ENCODE measurements around the gene CBLN3. TPM values are rescaled to one million over a fixed set of nuclear protein-coding genes. Genes with fewer than 3 reads are reported as not detected.

The CBLN3 gene
- total RNA-seq, 4 donors from 2014 or later, result 1.7 to 3.4 (median 2.3) TPM

- Histone ChIP-seq H3K9me3 (no peaks in the 10 kb centered on the region), H3K36me3 (peaks cover 23 to 33% of the 10 kb centered on the region in 2 donors), H3K4me3 (replicated peaks in 1 of 3) (peak overlapping the region in 1 of 3 donors; percentile 53), H3K4me1 (peaks cover 13 to 25% of the 10 kb centered on the region in 2 donors), H3K27ac (peak overlapping the region; percentile 98 to 100 (median 98)), H3K27me3 (no peaks in the 10 kb centered on the region)
- TF ChIP-seq, protein P1, sequence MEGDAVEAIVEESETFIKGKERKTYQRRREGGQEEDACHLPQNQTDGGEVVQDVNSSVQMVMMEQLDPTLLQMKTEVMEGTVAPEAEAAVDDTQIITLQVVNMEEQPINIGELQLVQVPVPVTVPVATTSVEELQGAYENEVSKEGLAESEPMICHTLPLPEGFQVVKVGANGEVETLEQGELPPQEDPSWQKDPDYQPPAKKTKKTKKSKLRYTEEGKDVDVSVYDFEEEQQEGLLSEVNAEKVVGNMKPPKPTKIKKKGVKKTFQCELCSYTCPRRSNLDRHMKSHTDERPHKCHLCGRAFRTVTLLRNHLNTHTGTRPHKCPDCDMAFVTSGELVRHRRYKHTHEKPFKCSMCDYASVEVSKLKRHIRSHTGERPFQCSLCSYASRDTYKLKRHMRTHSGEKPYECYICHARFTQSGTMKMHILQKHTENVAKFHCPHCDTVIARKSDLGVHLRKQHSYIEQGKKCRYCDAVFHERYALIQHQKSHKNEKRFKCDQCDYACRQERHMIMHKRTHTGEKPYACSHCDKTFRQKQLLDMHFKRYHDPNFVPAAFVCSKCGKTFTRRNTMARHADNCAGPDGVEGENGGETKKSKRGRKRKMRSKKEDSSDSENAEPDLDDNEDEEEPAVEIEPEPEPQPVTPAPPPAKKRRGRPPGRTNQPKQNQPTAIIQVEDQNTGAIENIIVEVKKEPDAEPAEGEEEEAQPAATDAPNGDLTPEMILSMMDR (IDR thresholded peaks at IDR 0.05), result no peak
- TF ChIP-seq POLR2A (IDR thresholded peaks at IDR 0.05), result no peak
- no peak for DNase-seq
- WGBS, 2 donors, result 52 to 53% methylated on average over 5 of the region's 5 CpGs
- intact Hi-C loops (cut with DNase I), result no loop called here
Measured at GRCh38 chr14:24441485-24441884, 12.0 kb upstream of the CBLN3 start.

DNA sequence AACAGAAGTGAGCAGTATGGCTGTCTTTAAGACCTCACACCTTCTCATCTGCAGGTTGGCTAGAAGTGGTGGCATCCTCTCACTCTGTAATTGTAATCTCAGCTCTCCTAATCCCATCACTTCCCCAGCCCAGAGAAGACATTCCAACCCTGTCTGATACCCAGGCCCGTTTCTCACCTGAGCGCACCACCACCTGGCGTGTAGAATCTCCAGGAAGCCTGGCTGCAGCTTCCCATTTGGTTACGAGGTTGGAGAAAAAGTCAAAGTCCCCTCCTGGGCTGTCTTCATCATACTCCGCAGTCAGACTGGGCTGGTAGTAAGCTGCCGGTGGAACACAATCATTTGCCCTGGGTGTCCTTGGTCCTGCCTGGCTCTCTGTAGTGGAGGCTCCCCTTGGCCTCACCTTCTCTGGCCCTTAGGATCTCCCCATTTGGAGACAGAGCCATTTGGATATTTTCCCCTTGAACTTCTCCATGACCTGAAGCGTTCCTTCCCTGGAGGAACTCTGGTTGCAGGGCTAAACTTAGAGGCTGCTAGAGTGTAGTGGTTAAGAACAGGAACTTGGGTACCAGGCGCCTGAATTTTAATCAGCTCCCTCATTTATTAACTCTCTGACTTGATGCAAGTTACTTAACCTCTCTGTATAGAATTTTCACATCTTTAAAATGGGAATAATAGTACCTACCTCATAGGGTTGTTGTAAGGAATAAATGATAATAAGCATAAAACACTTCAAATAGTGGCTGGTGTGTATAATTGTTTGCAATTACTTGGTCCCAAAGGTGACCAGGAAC, 11.3 kb upstream of the CBLN3 start:
- intact Hi-C loops (cut with DNase I), result no loop called here
- H3K9me3 ChIP-seq, result no peaks in the 10 kb centered on the region
- TF ChIP-seq, protein P1 (IDR thresholded peaks at IDR 0.05), result no peak
- no peak for TF ChIP-seq POLR2A (IDR thresholded peaks at IDR 0.05)
- H3K27ac ChIP-seq, result peak overlapping the region in 2 of 3 donors; percentile 98 to 100
- peaks cover 27 to 33% of the 10 kb centered on the region in 2 donors for H3K36me3 ChIP-seq
- 88 to 91% methylated on average over 8 of the region's 8 CpGs for WGBS, 2 donors
- no peaks in the 10 kb centered on the region for H3K27me3 ChIP-seq
- peaks cover 13 to 31% of the 10 kb centered on the region in 2 donors for H3K4me1 ChIP-seq
- no peak for DNase-seq
- H3K4me3 ChIP-seq (replicated peaks in 1 of 3), result no peak overlapping the region

DNA sequence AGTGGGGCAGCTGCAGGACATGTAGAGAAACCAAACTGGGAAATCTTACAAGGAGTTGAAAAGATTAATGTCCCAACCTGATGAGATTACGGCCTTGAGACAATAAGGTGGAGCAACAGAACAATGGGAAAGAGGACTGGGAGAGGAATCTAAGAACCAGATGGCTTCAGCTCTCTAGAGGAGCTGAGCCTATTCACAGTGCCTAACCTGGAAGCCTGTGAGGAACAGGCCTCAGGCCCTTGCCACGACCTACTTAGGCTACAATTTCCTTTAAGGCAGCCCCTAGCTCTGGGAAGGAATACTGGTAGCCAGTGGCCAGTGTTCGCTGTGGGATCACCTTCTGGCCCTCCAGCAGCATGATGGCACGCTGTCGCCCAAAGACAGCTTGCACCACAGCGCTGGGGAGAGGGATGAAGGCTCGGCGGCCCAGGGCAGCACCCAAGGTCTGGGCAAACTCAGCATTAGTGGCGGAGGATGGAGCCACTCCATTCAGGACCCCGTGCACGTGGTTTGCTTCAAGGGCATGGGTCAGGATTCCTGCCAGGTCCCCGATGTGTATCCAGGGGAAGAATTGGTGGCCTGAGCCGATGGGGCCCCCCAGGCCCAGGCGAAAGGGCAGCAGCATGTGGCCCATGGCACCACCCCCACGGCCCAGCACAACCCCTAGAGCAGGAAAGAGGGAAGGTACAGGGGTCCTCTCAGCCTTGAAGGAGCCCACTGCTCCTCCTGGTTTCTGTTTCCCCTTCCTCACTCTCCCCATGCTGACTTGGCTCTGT, 10.6 kb upstream of the CBLN3 start:
- H3K27me3 ChIP-seq, result no peaks in the 10 kb centered on the region
- H3K4me1 ChIP-seq, result peaks cover 13 to 39% of the 10 kb centered on the region in 2 donors
- no peak for TF ChIP-seq POLR2A (IDR thresholded peaks at IDR 0.05)
- TF ChIP-seq, protein P1 (IDR thresholded peaks at IDR 0.05), result no peak
- no peak overlapping the region for H3K4me3 ChIP-seq (replicated peaks in 1 of 3)
- WGBS, 2 donors, result 72 to 75% methylated on average over 15 of the region's 15 CpGs
- peak overlapping the region in 1 of 3 donors; percentile 9 for H3K27ac ChIP-seq
- intact Hi-C loops (cut with DNase I), result loop anchor here (10.0 kb wide), 1 partner anchor 205 kb away; the partner anchor contains the start of genes GMPR2 and NEDD8
- H3K36me3 ChIP-seq, result peaks cover 27 to 33% of the 10 kb centered on the region in 2 donors
- no peak for DNase-seq
- H3K9me3 ChIP-seq, result no peaks in the 10 kb centered on the region

- Histone ChIP-seq H3K27me3 (no peaks in the 10 kb centered on the region), H3K9me3 (no peaks in the 10 kb centered on the region), H3K27ac (peak overlapping the region in 1 of 3 donors; percentile 9), H3K4me3 (replicated peaks in 1 of 3) (no peak overlapping the region), H3K36me3 (peaks cover 29 to 33% of the 10 kb centered on the region in 2 donors), H3K4me1 (peaks cover 13 to 41% of the 10 kb centered on the region in 2 donors)
- DNase-seq, result no peak
- 79% methylated on average over 1 of the region's 1 CpG for WGBS, 2 donors
- intact Hi-C loops (cut with DNase I), result loop anchor here (10.0 kb wide), 1 partner anchor 204 kb away; the partner anchor contains the start of genes GMPR2 and NEDD8
- TF ChIP-seq, protein P1 (IDR thresholded peaks at IDR 0.05), result no peak
- TF ChIP-seq POLR2A (IDR thresholded peaks at IDR 0.05), result no peak
Measured at GRCh38 chr14:24439257-24439656, 9.8 kb upstream of the CBLN3 start.
